ENCODE data around the gene PLXNA2.

PLXNA2 gene

GRCh38 chr1:208212893-208213292 lies 31.3 kb downstream of the PLXNA2 start:
- no peak for TF ChIP-seq POLR2AphosphoS5 (IDR thresholded peaks at IDR 0.05; ENCODE audit: low read depth, low read length)
- TF ChIP-seq FOXP2 (optimal IDR thresholded peaks at IDR 0.05; ENCODE audit: borderline replicate concordance, extremely low read depth, extremely low read length, insufficient read depth), result no peak
- no peak for TF ChIP-seq REST (IDR thresholded peaks at IDR 0.05; ENCODE audit: insufficient read depth in 1 of 2, low read depth in 2 of 2, low read length in 2 of 2)
- TF ChIP-seq TAF1 (IDR thresholded peaks at IDR 0.05; ENCODE audit: borderline replicate concordance, insufficient read depth, low read length), result no peak
- TF ChIP-seq SIN3A (IDR thresholded peaks at IDR 0.05; ENCODE audit: borderline replicate concordance, insufficient read depth, low read length), result no peak

- TF ChIP-seq POLR2AphosphoS5 (IDR thresholded peaks at IDR 0.05; ENCODE audit: low read depth, low read length) (no peak), SIN3A (IDR thresholded peaks at IDR 0.05; ENCODE audit: borderline replicate concordance, insufficient read depth, low read length) (no peak), FOXP2 (optimal IDR thresholded peaks at IDR 0.05; ENCODE audit: borderline replicate concordance, extremely low read depth, extremely low read length, insufficient read depth) (no peak), REST (IDR thresholded peaks at IDR 0.05; ENCODE audit: insufficient read depth in 1 of 2, low read depth in 2 of 2, low read length in 2 of 2) (no peak), TAF1 (IDR thresholded peaks at IDR 0.05; ENCODE audit: borderline replicate concordance, insufficient read depth, low read length) (no peak)
These were observed 32.0 kb downstream of the PLXNA2 start for GRCh38 chr1:208211921-208212843.

- TF ChIP-seq TAF1 (IDR thresholded peaks at IDR 0.05; ENCODE audit: borderline replicate concordance, insufficient read depth, low read length) (no peak), REST (IDR thresholded peaks at IDR 0.05; ENCODE audit: insufficient read depth in 1 of 2, low read depth in 2 of 2, low read length in 2 of 2) (no peak), FOXP2 (optimal IDR thresholded peaks at IDR 0.05; ENCODE audit: borderline replicate concordance, extremely low read depth, extremely low read length, insufficient read depth) (no peak), SIN3A (IDR thresholded peaks at IDR 0.05; ENCODE audit: borderline replicate concordance, insufficient read depth, low read length) (no peak), POLR2AphosphoS5 (IDR thresholded peaks at IDR 0.05; ENCODE audit: low read depth, low read length) (no peak)
These were observed 34.1 kb downstream of the PLXNA2 start for GRCh38 chr1:208209896-208210589.

- TF ChIP-seq POLR2AphosphoS5 (IDR thresholded peaks at IDR 0.05; ENCODE audit: low read depth, low read length) (no peak), SIN3A (IDR thresholded peaks at IDR 0.05; ENCODE audit: borderline replicate concordance, insufficient read depth, low read length) (no peak), REST (IDR thresholded peaks at IDR 0.05; ENCODE audit: insufficient read depth in 1 of 2, low read depth in 2 of 2, low read length in 2 of 2) (no peak), TAF1 (IDR thresholded peaks at IDR 0.05; ENCODE audit: borderline replicate concordance, insufficient read depth, low read length) (no peak), FOXP2 (optimal IDR thresholded peaks at IDR 0.05; ENCODE audit: borderline replicate concordance, extremely low read depth, extremely low read length, insufficient read depth) (no peak)
These were observed 34.9 kb downstream of the PLXNA2 start for GRCh38 chr1:208209286-208209685.
